Liver (tissue), 3 donors: ENCODE data around the gene BORCS5.

Source experiments
- CTCF ChIP-seq: fragments of 150-350 bp; IDR thresholded peaks from 2 replicates; pipeline ENCODE4 v1.5.1; 2017; ENCODE audit warnings: improper control_type of control experiment, low read depth, low read length; ENCODE audit not compliant: missing input control
- EGR1 ChIP-seq, 2 donors: IDR thresholded peaks; 2 replicates each; pipeline ENCODE4 v1.6.1; 2016 to 2018; ENCODE audit warnings: antibody characterized with exemption in 2 of 2, low read depth in 2 of 2
- HNF4G ChIP-seq: IDR thresholded peaks from 2 replicates; pipeline ENCODE4 v1.6.1; 2016; ENCODE audit warnings: antibody characterized with exemption
- RAD21 ChIP-seq, 2 donors: IDR thresholded peaks; 2 replicates each; pipeline ENCODE4 v1.6.1; 2016; ENCODE audit warnings: antibody characterized with exemption in 2 of 2, mild to moderate bottlenecking in 2 of 2
- REST ChIP-seq: IDR thresholded peaks from 2 replicates; pipeline ENCODE4 v1.6.1; 2016; ENCODE audit warnings: antibody characterized with exemption, mild to moderate bottlenecking
- RXRA ChIP-seq, 2 donors: IDR thresholded peaks; 2 replicates each; pipeline ENCODE4 v1.6.1; 2017 to 2018; ENCODE audit warnings: antibody characterized with exemption in 2 of 2, mild to moderate bottlenecking in 1 of 2
- TAF1 ChIP-seq: conservative IDR thresholded peaks from 2 replicates; pipeline ENCODE4 v1.6.1; 2016; ENCODE audit warnings: antibody characterized with exemption, mild to moderate bottlenecking
- TF ChIP-seq, protein P1 (sequence below): IDR thresholded peaks from 2 replicates; pipeline ENCODE4 v1.6.1; 2016; ENCODE audit warnings: antibody characterized with exemption
- donor health status: healthy.
- donor health status: healthy.

GRCh38 chr12:12460935-12461922 lies 104.4 kb downstream of the BORCS5 start:
- no peak for TF ChIP-seq RAD21 (IDR thresholded peaks at IDR 0.05)
- no peak for TF ChIP-seq CTCF
- no peak for TF ChIP-seq RXRA (IDR thresholded peaks at IDR 0.05)
- TF ChIP-seq TAF1 = no peak
- no peak for TF ChIP-seq REST
- TF ChIP-seq HNF4G = no peak
- TF ChIP-seq, protein P1, sequence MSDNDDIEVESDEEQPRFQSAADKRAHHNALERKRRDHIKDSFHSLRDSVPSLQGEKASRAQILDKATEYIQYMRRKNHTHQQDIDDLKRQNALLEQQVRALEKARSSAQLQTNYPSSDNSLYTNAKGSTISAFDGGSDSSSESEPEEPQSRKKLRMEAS = no peak
- no peak for TF ChIP-seq EGR1 (IDR thresholded peaks at IDR 0.05; ENCODE audit: low read depth in 2 of 2)
